ENCODE data around the gene VIPR2. TPM values are rescaled to one million over a fixed set of nuclear protein-coding genes. Genes with fewer than 3 reads are reported as not detected.

The VIPR2 gene
- total and polyA plus RNA-seq, 4 donors = 0.02 to 0.91 (median 0.73) TPM

DNA sequence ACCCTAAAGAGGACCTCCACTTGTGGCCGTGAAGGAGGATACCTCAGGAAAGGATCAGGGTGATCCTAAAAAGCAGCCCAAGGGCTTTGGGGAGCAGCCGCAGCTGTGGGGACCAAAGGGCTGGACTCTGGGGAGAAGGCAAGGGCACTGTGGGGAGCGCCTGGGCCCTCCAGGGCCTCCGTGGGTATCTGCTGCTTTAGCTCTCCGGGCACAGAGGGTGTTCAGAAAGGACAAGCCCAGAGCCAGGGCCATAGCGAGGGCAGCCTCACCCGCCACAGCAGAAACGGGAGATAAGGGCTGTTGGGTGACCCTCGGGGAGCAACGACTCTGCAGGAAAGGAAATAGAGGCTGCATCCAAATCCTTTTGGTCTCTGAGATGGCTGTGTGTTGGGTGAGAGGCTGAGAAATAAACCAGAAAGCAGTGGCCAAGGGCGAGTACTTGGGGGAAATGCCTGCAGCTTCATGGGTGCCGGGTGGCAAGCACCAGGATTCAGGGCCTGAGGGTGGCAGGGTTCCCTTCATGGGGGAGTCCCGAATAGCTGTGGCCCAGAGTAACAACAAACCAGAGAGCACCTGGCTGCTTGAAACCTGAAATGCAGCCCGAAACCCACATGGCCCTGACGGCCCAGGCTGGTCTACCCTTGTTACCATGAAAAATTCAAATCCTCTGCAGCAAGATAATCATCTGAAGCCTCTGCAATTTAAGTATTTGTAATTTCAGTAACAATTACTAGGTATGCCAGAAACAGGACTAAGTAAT lies 95.2 kb downstream of the VIPR2 start:
- H3K4me1 ChIP-seq (ENCODE audit: control insufficient read depth in 5 of 5, insufficient read depth in 5 of 5, low read length in 5 of 5) = no peaks in the 10 kb centered on the region
- no peak overlapping the region for H3K27ac ChIP-seq (ENCODE audit: low read depth in 1 of 2, low read length in 1 of 2)
- ATAC-seq (ENCODE audit: insufficient read depth, low FRiP score) (no peak), DNase-seq (no peak)
- no peak overlapping the region for H3K9ac ChIP-seq (ENCODE audit: insufficient read depth in 1 of 2, low read length in 2 of 2)
- no peaks in the 10 kb centered on the region for H3K27me3 ChIP-seq (ENCODE audit: control insufficient read depth in 3 of 3, insufficient read depth in 3 of 3, low read length in 2 of 3)
- no peak overlapping the region for H3K4me3 ChIP-seq
- TF ChIP-seq, protein P1, sequence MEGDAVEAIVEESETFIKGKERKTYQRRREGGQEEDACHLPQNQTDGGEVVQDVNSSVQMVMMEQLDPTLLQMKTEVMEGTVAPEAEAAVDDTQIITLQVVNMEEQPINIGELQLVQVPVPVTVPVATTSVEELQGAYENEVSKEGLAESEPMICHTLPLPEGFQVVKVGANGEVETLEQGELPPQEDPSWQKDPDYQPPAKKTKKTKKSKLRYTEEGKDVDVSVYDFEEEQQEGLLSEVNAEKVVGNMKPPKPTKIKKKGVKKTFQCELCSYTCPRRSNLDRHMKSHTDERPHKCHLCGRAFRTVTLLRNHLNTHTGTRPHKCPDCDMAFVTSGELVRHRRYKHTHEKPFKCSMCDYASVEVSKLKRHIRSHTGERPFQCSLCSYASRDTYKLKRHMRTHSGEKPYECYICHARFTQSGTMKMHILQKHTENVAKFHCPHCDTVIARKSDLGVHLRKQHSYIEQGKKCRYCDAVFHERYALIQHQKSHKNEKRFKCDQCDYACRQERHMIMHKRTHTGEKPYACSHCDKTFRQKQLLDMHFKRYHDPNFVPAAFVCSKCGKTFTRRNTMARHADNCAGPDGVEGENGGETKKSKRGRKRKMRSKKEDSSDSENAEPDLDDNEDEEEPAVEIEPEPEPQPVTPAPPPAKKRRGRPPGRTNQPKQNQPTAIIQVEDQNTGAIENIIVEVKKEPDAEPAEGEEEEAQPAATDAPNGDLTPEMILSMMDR (IDR thresholded peaks at IDR 0.05; ENCODE audit: control extremely low read depth, extremely low read depth) = no peak
- H3K36me3 ChIP-seq (ENCODE audit: control insufficient read depth in 4 of 4, insufficient read depth in 4 of 4, low read length in 4 of 4) = no peaks in the 10 kb centered on the region
- no peaks in the 10 kb centered on the region for H3K9me3 ChIP-seq (ENCODE audit: control insufficient read depth in 4 of 4, insufficient read depth in 3 of 4, low read length in 3 of 4)
- WGBS, 2 donors = 85 to 88% methylated on average over 15 of the region's 15 CpGs

- no peak for ATAC-seq (ENCODE audit: insufficient read depth, low FRiP score)
- Histone ChIP-seq H3K27me3 (ENCODE audit: control insufficient read depth in 3 of 3, insufficient read depth in 3 of 3, low read length in 2 of 3) (no peaks in the 10 kb centered on the region), H3K36me3 (ENCODE audit: control insufficient read depth in 4 of 4, insufficient read depth in 4 of 4, low read length in 4 of 4) (no peaks in the 10 kb centered on the region), H3K9ac (ENCODE audit: insufficient read depth in 1 of 2, low read length in 2 of 2) (no peak overlapping the region), H3K9me3 (ENCODE audit: control insufficient read depth in 4 of 4, insufficient read depth in 3 of 4, low read length in 3 of 4) (peaks cover 0 to 3% (median 0%) of the 10 kb centered on the region in 4 donors), H3K4me3 (no peak overlapping the region), H3K27ac (ENCODE audit: low read depth in 1 of 2, low read length in 1 of 2) (no peak overlapping the region), H3K4me1 (ENCODE audit: control insufficient read depth in 5 of 5, insufficient read depth in 5 of 5, low read length in 5 of 5) (no peaks in the 10 kb centered on the region)
- TF ChIP-seq, protein P1 (IDR thresholded peaks at IDR 0.05; ENCODE audit: control extremely low read depth, extremely low read depth) = no peak
- no peak for DNase-seq
- WGBS, 2 donors = 69 to 75% methylated on average over 2 of the region's 2 CpGs
These were observed 96.0 kb downstream of the VIPR2 start for GRCh38 chr7:159048656-159049055.

DNA sequence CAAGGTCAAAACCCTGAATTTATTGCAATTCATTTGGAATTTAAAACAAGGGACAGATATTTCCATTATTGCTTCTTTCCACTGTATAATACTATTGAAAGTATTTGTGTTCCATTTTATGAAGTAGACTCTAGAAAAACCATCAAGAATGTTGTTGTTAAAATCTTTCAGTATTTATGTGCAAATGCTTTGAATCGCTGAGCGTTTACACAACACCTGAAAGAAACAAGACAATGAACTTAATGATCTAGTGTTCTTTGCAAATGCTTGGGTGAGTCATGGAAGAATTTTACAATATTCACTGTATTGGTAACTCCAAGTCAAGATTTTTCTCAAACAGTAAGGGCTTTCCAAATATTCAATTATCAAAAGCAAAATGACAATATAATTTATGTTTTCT lies 97.1 kb downstream of the VIPR2 start:
- DNase-seq = no peak
- H3K9ac ChIP-seq (ENCODE audit: insufficient read depth in 1 of 2, low read length in 2 of 2) = no peak overlapping the region
- no peak for ATAC-seq (ENCODE audit: insufficient read depth, low FRiP score)
- TF ChIP-seq, protein P1 (IDR thresholded peaks at IDR 0.05; ENCODE audit: control extremely low read depth, extremely low read depth) = no peak
- 67 to 71% methylated on average over 2 of the region's 2 CpGs for WGBS, 2 donors
- H3K27ac ChIP-seq (ENCODE audit: low read depth in 1 of 2, low read length in 1 of 2) = no peak overlapping the region
- no peaks in the 10 kb centered on the region for H3K27me3 ChIP-seq (ENCODE audit: control insufficient read depth in 3 of 3, insufficient read depth in 3 of 3, low read length in 2 of 3)
- peaks cover 0 to 3% (median 0%) of the 10 kb centered on the region in 4 donors for H3K9me3 ChIP-seq (ENCODE audit: control insufficient read depth in 4 of 4, insufficient read depth in 3 of 4, low read length in 3 of 4)
- H3K36me3 ChIP-seq (ENCODE audit: control insufficient read depth in 4 of 4, insufficient read depth in 4 of 4, low read length in 4 of 4) = no peaks in the 10 kb centered on the region
- H3K4me3 ChIP-seq = no peak overlapping the region
- H3K4me1 ChIP-seq (ENCODE audit: control insufficient read depth in 5 of 5, insufficient read depth in 5 of 5, low read length in 5 of 5) = no peaks in the 10 kb centered on the region

Measured in lung (tissue), 12 donors.